Left kidney (tissue), 2 donors: Measurements from ENCODE around the gene NXPH3. TPM values are rescaled to one million over a fixed set of nuclear protein-coding genes. Genes with fewer than 3 reads are reported as not detected.

Experiments
- DNase-seq: peaks from one replicate; pipeline ENCODE4 v3.0.0-alpha.2; 2013
- polyA plus RNA-seq: library from polyadenylated mRNA; unstranded; fragments of 120-200 nt; gene quantifications from one replicate; pipeline ENCODE4 v1.2.1, GENCODE V29; 2013; ENCODE audit not compliant: insufficient read length

NXPH3 gene
- polyA plus RNA-seq, 1 donor = 0.76 TPM

- no peak for DNase-seq
Observed at GRCh38 chr17:49574945-49575678, 559 bp upstream of the NXPH3 start.

- peak; percentile 43 for DNase-seq
Observed at GRCh38 chr17:49576088-49576916, 631 bp downstream of the NXPH3 start.

- DNase-seq = no peak
Observed at GRCh38 chr17:49576917-49577649, 1.4 kb downstream of the NXPH3 start.

- DNase-seq = no peak
Observed at GRCh38 chr17:49577650-49577934, 1.9 kb downstream of the NXPH3 start.

GRCh38 chr17:49577963-49578362 lies 2.3 kb downstream of the NXPH3 start:
- no peak for DNase-seq

- no peak for DNase-seq
Observed at GRCh38 chr17:49578414-49578813, 2.7 kb downstream of the NXPH3 start.

- no peak for DNase-seq
Observed at GRCh38 chr17:49578952-49579500, 3.4 kb downstream of the NXPH3 start.

- DNase-seq = no peak
Observed at GRCh38 chr17:49579522-49579921, 3.9 kb downstream of the NXPH3 start.

GRCh38 chr17:49580055-49580721 lies 4.5 kb downstream of the NXPH3 start:
- no peak for DNase-seq

- DNase-seq = no peak
Observed at GRCh38 chr17:49580981-49581647, 5.4 kb downstream of the NXPH3 start.

- no peak for DNase-seq
Observed at GRCh38 chr17:49581648-49581998, 6.0 kb downstream of the NXPH3 start.

- DNase-seq = no peak
Observed at GRCh38 chr17:49582055-49582722, 6.5 kb downstream of the NXPH3 start.

GRCh38 chr17:49582789-49583188 lies 7.1 kb downstream of the NXPH3 start:
- no peak for DNase-seq

- no peak for DNase-seq
Observed at GRCh38 chr17:49583226-49583625, 7.6 kb downstream of the NXPH3 start.

- no peak for DNase-seq
Observed at GRCh38 chr17:49583889-49584288, 8.2 kb downstream of the NXPH3 start.

GRCh38 chr17:49585422-49586027 lies 9.9 kb downstream of the NXPH3 start:
- no peak for DNase-seq

- no peak for DNase-seq
Observed at GRCh38 chr17:49587366-49588073, 11.8 kb downstream of the NXPH3 start.

- DNase-seq = no peak
Observed at GRCh38 chr17:49588312-49588711, 12.6 kb downstream of the NXPH3 start.

- DNase-seq = no peak
Observed at GRCh38 chr17:49588726-49589576, 13.3 kb downstream of the NXPH3 start.
